Femur (tissue), 1 donor: Measurements from ENCODE around the gene CCN2.
"Not testable (repeated sequence)": the region's sequence is repeated elsewhere in the genome, so short reads cannot be mapped to it uniquely, and the experiment has no call there.

Experiments
- DNase-seq: peaks from one replicate; pipeline ENCODE4 v3.0.0-alpha.2; 2017

Gene CCN2

DNA sequence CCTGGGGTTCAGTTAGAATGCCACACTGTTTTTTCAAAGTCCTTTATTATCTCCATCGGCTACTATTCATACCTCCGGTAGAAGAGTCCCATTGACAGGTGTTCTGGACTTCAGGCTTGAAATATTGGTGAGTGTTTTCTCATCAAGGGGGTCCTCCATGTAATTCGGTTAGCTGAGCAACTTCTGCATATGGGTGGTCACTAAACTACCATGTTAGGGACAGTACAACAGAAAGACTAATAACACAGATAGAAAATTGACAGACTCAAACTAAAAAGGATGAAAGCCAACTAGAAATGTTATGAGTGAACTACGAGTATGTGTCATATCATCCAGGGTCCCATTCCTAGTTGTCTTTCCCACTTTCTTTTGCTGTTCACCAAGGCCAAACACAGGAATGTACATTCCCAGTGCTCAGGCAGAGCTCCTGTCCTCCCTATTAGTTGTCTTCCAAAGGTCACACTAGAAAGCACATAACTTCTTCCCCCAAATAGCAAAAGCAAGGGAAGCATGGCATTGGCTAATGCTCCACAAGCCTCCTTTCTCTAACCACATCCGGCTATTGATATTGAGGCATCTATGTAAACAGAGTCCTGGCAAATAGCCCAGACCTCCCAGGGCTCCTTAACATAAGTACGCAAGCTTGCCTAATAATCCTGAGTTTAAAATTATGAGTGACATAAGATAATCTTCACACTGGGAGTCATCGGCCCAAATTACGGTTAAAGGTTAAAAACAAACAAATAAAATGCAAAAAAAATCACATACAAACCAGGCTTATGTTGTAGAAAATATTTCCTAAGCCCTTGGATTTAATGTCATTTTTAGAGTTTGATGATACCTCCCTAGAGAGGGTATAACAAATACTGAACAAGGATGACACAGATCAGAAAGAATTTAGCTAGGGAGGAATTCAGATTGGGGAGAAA, 13.2 kb downstream of the CCN2 start:
- DNase-seq: no peak

DNA sequence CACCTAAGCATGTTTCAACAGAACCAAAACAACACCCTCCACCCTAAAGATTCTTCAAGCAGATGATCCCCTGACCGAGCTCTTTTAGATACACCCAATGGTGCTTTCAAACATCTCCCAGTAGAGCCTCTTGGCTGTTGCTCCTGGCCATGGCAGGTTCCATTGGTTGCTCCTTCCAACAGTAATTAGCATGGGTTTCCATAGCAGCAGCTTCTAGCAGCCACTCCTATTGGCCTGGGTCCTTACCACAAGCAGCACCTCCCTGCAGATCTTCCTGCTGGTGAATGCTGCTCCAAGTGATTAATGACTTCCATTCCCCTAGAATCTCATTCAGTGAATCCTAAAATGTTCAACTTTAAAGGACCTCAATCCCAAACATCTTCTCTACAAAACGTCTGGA, 13.9 kb downstream of the CCN2 start:
- DNase-seq: peak; percentile 65

DNA sequence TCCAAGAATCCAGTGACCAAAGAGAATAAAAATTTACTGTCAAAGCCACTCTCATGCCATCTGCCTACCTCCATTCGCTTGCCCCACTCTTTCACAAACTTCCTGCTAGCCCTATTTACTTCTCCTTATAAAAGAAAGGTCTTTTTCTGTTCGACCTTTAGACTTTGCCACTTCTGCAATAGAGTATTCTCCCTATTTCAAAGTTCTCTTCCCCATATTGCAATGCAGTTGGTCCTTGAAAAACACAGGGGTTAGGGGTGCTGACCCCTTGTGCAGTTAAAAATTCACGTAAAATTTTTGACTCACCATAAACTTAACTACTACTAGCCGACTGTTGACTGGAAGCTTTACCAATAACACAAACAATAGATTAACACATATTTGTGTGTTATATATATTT, 15.0 kb downstream of the CCN2 start:
- no peak for DNase-seq

DNA sequence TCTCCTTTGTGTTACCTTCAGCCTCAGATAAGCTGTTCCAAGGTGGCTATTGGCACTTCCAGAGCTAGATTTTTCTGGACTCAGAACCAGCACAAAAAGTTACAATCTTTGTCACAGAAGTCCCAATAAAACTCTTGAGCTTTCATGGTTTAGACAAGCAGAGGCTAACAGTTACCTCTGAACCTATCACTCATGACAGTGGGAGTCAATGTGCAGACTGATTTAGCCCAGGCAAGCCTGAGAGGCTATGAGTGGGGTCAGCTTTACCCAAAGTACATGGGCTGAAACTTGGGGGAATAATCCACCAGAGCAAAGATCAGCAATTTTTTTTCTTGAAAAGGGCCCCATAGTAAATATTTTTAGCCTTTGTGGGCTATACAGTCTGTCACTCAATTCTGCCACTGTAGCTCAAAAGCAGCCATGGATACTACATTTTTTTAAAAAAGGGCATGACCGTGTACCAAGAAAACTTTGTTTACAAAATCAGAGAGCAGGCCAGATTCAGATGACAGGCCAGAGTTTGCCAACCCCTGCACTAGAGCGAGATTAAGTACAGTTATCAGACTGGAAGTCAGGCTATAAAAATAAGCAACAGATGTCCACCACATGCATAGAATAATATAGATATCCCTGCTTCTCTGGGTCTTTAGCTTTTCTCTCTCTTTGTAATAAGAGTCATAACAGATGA, 20.0 kb downstream of the CCN2 start:
- no peak for DNase-seq

DNA sequence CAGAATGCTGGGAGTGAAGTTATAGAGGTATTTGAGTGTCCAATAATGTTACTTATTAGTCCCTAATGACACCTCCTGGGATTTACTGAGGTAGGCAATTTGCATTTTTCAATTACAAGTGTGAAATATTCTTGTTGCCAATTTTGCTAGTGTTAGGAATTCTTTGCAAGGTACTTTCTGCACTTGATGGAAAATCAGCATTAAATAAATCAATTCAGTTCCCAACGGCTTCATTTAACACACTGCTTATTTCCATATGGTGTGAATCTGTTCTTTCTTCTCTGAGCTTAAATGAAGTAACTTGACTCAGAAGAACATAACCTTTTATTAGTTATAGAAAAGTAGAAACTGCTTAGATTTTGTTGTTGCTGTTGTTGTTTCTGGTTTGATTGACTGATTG, 21.2 kb downstream of the CCN2 start:
- no peak for DNase-seq

DNA sequence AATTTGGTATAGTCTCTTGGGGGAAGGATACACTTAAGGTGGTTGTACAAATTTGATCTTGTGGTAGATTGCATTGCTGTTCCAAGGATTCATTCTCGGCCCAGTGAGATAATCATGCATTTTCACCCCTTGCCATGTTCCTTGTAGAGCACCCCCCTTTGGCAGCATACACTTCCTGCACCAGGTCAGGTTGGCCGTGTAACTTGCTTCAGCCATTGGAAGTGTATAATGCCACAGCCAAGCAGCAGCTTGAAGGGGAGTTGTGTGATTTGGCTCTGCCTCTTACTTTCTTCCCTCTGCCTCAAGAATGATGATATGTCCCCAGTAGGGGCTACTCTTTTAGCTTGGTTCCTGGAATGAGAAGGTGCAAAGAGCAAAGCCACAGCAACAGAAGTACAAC, 21.9 kb downstream of the CCN2 start:
- no peak for DNase-seq

DNA sequence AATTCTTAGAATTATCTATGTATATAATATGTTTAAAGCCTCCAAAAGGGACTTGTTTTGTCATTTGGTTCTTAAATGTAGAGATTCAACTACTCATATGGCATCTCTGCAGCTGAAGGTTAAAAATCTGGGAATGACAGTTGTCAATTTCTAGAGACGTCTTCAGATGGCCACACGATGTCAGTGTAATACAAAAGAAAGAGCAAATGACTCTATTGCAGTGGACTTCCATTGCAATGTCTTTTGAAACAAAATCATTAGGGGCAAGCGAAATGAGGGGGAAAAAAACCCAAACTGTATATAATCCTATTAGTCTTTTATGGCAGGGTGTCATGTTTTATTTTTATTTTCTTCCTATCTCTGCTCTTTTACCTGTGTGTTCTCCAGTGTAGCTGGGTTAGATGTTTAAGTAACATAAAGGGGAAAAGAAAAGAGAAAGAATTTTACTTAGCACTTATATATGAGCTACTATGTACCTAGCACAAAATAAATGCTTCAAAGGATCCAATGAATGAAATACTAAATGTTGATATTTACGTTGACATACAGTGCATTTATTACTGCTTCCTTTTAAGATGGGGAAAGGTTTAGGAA, 26.2 kb downstream of the CCN2 start:
- DNase-seq: no peak

DNA sequence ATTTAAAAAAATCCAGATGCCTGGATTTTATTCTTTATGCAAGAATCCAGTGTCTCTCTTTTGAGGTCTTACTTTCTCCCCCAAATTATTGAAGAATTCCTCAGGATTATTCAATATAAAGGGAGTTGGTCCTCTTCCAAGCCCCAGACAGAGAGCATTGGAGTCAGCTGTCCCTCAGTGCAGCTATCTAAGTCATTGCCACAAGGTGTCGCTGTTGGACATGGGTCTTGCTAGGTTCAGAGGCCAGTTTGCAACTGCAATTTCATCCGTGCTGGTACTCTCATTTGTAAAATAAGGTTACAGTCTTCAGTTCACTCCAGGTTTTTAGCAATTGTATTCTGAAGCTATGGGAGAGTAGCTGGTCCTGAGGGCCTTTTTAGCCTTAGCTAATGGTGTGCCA, 27.8 kb downstream of the CCN2 start:
- peak; percentile 38 for DNase-seq

DNA sequence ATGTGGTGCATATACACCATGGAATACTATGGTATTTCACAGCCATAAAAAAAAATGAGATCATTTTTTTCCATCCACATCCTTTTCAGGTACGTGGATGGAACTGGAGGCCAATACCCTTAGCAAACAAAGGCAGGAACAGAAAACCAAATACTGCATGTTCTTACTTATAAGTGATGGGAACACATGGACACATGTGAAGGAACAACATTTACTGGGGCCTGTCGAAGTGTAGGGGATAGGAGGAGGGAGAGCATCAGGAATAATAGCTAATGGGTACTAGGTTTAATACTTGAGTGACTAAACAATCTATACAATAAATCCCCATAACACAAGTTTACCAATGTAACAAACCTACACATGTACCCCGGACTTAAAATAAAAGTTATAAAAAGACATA, 30.5 kb downstream of the CCN2 start:
- DNase-seq: no peak

DNA sequence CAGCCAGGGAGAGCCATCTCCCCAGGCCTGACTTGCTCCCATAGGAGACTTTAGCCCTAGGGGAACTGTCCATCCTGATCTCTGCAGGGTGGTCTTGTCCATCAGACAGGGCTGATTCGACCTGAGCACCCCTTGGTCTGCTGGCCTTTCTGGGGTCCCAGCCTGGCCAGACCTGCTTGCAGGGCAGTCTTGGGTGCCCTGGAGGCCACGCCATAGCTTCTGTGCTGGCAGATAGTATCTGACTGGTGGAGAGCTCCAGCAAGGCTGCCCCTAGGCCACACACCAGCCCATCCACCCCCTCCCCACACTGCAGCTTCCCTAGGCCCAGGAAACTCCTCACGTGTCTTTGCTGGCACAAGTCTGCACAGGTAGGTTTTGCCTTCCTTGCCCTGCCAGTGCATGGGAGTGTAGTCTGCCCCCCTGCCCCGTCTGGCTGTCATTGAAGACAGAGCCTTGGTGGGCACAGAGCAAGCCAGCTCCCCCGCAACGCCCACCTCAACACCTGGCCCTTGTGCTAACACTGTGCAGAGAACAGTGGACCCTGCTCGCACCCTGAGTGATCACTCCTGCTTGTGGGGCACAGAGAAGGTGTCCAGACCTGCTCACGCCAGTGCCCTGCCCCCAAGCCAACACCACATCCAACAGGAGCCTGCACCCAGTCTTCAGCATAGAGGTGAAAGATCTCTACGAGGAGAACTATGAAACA, 32.4 kb downstream of the CCN2 start:
- no peak for DNase-seq

DNA sequence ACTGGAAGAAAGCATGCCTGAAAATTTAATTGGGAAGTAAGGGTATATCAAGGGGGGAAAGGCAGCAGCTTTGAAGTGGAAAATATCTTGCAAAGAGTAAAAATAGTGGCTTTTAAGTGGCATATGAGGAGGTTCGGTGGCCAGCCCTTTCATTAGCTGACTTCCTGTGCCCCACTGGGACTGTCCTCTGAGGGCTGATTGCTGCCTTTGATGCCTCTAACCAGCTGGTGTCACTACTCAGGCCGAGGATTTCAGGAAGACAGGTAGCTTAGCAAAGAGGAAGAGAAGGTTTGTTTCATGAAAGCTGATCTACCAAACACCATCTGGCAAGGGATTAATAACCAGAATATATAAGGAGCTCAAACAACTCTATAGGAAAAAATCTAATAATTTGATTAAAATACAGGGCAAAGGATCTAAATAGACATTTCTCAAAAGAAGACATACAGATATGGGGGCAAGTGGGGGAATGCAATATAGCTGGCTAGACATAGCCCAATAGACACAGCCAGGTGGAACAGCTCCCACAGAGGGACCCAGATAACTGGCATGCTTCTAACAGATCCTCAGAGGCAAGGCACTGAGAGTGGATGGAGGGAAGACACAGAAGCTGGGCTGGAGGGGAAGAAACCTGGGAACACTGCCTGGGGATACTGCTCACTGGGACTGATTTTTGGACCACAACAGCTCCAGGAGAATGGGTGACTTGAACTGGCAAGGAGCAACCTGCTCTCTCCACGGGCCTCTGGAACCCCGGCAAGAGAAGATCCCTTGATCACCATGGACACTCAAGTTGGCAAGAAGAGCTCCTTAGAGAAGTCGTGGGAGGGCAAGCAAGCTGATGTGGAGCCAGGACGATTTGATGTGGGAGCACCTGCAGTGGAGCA, 33.2 kb downstream of the CCN2 start:
- no peak for DNase-seq

DNA sequence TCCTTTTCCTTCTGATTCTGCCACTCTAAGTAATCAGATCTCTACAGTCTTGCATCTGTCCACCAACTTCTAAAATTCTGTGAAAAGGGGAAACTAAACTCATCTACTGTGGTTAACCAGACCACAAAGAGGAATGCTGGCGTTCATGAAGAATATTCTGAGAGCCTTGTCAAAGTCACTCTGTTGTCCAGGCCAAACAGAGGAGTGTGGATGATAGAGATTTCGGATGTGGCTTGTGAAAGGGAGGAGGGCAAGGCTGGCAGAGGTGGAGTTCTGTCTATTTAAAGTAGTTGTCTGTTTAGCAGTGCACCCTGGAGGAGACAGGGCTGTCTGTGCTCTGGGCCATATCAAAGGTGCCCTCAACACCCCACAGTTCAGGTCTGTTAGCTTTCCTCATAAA, 33.9 kb downstream of the CCN2 start:
- no peak for DNase-seq

DNA sequence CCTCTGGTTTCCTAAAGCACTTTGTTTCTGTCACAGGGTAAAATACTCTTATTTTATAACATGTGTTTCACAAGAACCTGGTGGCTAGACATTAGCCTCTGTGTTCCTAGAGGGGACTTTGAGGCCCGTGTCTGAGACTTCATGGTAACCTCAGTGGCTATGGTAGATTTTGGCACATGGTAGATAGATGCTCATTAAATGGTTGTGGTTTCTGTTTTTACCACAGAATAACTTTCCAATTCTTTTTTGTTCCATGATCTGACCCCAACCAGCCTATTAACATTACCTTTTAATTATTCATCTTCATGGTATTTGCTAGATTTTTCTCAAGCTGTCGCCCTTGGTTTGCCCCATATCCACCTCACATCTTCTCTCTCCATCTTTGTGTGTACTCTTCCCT, 34.3 kb downstream of the CCN2 start:
- no peak for DNase-seq

DNA sequence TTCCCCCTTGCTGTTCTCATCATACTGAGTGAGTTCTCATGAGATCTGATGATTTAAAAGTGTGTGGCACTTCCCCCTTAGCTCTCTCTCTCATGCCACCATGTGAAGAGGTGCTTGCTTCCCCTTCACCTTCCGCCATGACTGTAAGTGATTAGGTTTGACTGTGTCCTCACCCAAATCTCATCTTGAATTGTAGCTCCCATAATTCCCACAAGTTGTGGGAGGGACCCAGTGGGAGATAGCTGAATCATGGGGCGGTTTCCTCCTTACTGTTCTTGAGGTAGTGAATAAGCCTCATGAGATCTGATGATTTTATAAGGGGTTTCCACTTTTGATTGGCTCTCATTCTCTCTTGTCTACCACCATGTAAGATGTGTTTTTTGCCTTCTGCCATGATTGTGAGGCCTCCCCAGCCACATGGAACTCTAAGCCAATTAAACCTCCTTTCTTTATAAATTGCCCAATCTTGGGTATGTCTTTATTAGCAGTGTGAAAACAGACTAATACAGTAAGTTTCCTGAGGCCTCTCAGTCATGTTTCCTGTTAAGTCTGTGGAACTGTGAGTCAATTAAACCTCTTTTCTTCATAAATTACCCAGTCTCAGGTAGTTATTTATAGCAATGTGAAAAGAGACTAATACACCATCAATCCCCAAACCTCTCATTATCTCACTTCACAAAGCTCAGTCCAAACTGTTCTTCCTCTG, 34.9 kb downstream of the CCN2 start:
- DNase-seq: not testable (repeated sequence)

DNA sequence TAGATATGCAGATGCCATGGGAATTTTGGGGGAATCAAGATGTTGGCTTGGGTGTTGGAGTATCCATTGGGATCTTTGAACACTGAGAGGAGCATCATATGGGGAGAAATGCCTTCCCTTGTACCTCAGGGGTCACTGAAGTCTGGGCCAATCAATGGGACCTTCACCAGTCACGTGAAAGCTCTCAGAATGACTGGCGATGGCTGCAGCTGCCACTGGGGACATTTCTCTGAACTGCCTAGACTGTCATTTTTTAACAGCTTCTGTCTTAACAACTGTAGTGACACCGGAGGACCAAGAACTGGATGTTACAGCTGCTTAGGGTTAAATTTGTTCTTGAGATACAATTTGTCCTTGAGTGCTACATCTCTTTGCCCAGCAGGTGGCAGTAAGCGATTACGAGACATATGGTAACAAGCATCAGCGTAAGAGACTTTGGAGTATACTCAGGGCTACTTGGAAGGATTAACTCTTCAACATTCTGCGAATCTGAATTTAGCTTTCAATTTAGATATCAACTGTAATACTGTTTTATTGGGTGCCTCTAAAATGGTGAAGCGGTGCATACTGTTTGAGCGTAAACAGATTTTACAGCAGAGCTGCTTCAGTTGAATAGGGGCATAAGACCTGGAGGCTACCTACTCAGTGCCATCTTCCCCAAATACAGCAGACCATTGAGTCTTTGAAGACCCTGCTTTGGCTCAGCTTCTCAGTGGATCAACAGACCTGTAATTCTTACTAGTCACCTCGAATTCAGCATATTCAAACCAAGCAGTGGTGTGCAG, 36.0 kb downstream of the CCN2 start:
- peak; percentile 73 for DNase-seq

DNA sequence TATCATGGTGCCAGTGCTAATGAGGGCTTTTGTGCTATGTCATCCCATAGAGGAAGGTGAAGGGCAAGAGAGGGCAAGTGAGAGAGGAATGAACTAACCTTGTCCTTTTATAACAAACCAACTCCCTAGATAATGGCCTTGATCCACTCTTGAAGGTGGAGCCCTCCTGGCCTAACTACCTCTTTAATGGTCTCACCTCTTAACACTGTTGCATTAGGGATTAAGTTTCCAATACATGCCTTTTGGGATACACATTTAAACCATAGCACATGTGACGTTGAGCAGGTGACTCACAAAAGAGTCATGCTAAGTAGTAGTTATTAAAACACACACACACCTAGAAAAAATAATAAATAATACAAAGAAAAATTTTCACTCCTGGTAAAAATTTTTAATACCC, 36.9 kb downstream of the CCN2 start:
- no peak for DNase-seq

DNA sequence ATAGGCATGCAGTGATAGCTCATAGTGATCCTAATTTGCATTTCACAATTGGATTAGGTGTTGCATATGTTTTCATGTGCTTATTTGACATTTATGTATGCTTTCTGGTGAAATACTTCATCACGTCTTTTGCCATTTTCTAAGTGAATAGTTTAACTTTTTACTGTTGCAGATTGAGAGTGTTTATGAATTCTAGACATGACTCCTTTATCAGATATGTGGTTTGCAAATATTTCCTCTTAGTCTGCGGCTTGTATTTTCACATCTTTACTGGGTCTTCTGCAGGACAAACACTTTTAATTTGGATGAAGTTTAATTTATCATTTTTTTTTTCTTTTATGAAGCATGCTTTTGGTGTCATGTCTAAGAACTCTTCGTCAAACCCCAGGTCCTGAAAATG, 39.2 kb downstream of the CCN2 start:
- no peak for DNase-seq

DNA sequence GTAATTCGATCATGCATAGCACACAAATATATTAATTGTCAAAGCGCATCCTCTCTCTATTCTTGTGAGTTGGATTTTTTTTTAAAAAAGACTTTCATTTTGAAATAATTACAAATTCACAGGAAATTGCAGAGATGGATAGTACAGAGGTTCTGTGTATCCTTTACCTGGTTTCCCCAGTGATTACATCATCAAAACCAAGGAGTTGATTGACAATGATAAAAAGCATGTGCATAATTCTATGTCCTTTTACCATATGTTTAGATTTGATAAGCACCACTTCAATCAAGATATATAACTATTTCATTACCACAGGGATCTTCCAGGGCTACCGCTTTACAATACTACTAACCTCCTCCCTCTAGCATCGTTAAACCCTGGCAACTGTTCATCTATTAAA, 40.2 kb downstream of the CCN2 start:
- no peak for DNase-seq

DNA sequence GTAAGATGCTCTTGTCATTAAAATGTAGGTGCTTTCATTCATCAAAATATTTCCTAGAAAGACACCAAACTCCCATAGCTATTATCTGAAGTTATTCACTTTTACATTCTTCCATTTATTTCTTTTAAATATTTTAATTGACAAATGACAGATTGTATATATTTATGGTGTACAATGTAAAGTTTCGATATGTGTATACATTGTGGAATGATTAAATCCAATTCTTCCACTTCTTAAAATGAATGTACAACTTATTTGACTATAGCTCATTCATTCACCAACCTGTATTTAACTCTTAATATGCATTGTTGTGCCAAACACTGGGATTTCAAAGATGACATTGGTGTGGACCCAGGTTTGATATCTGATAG, 41.0 kb downstream of the CCN2 start:
- DNase-seq: no peak

DNA sequence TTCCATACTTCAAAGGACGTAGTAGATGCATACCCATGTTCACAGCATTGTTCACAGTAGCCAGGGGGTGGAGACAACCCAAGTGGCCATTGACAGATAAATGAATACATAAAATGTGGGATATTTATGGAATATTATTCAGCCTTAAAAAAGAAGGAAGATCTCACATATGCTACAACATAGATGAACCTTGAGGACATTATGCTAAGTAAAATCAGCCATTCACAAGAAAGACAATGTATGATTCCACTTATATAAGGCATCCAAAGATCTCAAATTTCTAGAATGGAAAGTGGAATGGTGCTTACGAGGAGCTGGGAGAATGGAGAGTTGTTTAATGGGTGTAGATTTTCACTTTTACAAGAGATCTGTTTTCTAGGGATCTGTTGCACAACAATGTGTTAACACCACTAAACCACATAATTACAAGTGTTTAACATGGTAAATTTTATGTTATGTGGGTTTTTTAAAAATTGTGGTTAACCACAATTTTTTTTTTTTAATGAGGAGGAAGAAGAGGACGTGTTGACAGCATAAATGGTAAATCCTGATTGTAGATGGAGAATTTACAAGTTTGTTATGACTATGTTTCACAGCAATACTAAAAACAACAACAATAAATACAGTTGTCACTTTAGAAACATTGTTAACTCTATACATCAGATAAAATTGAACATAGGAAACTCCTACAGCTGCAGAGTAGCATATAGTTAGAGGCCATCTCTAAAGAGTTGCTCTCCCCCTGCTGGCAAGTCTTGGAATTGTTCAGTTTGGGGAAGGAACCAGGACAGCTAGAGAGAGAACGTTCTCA, 41.6 kb downstream of the CCN2 start:
- DNase-seq: peak; percentile 78
